ENCODE data around the gene MTCL3.

The MTCL3 gene

DNA sequence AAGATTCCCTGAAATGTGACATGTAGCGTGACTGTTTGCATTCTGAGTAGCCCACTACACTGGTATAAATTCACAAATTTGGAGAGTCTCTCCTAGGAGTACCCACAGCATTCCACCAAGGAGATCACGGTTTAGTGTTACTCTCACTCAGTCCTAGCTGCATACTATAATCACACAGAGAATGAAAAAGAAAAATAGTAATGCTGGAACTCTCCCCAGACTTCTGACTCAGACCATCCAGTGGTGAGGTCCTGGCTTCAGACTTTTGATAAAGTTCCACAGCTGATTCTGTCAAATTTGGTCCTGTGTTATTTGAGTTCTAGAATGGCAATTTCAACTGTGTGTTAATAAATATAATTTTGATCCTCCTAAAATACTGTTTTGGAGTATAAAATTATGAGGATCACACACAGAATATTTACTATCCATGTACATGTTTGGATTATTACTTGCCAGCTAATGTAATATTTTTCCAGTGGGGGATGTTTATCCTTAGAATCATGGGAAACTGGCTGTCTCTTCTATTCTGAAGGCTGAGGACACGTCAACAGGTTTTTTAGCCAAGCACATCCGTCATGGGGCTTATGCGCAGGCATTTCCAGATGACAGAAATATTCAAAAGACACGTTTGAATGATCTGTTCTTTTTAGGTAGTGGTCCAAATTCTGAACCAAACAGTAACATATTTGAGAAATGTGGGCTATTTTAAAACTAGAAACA, 54.8 kb downstream of the MTCL3 start:
- H3K27ac ChIP-seq = peak overlapping the region; percentile 60
- no peaks in the 10 kb centered on the region for H3K9me3 ChIP-seq
- no peak overlapping the region for H3K4me3 ChIP-seq
- 44% methylated on average over 6 of the region's 6 CpGs for WGBS
- TF ChIP-seq, protein P1, sequence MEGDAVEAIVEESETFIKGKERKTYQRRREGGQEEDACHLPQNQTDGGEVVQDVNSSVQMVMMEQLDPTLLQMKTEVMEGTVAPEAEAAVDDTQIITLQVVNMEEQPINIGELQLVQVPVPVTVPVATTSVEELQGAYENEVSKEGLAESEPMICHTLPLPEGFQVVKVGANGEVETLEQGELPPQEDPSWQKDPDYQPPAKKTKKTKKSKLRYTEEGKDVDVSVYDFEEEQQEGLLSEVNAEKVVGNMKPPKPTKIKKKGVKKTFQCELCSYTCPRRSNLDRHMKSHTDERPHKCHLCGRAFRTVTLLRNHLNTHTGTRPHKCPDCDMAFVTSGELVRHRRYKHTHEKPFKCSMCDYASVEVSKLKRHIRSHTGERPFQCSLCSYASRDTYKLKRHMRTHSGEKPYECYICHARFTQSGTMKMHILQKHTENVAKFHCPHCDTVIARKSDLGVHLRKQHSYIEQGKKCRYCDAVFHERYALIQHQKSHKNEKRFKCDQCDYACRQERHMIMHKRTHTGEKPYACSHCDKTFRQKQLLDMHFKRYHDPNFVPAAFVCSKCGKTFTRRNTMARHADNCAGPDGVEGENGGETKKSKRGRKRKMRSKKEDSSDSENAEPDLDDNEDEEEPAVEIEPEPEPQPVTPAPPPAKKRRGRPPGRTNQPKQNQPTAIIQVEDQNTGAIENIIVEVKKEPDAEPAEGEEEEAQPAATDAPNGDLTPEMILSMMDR (IDR thresholded peaks at IDR 0.05) = no peak
- no peak for TF ChIP-seq POLR2A (IDR thresholded peaks at IDR 0.05)
- no peaks in the 10 kb centered on the region for H3K27me3 ChIP-seq
- DNase-seq (ENCODE audit: low spot score in 2 of 2) = no peak
- H3K4me1 ChIP-seq = peaks cover 3% of the 10 kb centered on the region
- no peaks in the 10 kb centered on the region for H3K36me3 ChIP-seq

DNA sequence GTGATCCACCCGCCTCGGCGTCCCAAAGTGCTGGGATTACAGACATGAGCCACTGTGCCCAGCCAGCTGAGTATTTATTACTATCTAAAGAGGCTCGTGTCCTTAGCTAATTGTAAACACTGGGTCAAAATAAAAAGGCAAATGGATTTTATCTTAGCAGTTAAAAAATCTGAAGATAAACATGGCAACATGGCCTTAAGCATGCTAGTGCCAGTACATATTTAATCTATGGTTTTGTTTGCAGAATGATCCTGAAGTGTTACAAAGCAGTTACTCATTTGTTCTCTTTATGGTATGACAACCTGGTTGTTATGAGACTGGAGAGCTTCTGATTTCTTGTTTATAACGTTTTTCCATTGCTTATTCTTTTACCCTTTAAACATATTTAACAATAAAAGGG, 56.1 kb downstream of the MTCL3 start:
- H3K4me1 ChIP-seq = peaks cover 9% of the 10 kb centered on the region
- WGBS = 74% methylated on average over 5 of the region's 5 CpGs
- no peak for TF ChIP-seq POLR2AphosphoS5 (IDR thresholded peaks at IDR 0.05)
- TF ChIP-seq EP300 (IDR thresholded peaks at IDR 0.05) = no peak
- TF ChIP-seq, protein P1 (IDR thresholded peaks at IDR 0.05) = no peak
- no peak for TF ChIP-seq POLR2A (IDR thresholded peaks at IDR 0.05)
- no peak for DNase-seq (ENCODE audit: low spot score in 2 of 2)
- no peak overlapping the region for H3K4me3 ChIP-seq
- H3K36me3 ChIP-seq = no peaks in the 10 kb centered on the region
- H3K9me3 ChIP-seq = no peaks in the 10 kb centered on the region
- H3K27me3 ChIP-seq = no peaks in the 10 kb centered on the region
- H3K27ac ChIP-seq = peak overlapping the region; percentile 60

DNA sequence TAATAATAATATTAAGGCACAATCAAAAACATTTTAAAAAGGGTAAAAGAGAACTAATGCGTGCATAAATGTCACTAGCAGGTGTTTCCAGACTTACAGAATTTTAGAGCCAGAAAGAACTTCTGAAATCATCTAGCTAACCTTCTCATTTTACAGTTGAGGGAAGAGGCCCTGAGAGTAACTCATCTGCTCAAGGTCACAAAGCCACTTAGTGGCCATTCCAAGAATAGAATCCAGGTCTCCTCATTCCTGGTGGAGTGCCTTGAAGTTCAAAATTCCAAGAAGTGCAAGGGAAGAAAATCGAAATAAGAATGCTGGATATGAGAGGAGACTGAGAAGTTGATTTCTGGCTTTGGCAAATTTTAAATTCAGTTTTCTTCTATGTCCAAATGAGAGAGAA, 56.8 kb downstream of the MTCL3 start:
- no peak for TF ChIP-seq EP300 (IDR thresholded peaks at IDR 0.05)
- no peak for TF ChIP-seq POLR2A (IDR thresholded peaks at IDR 0.05)
- TF ChIP-seq POLR2AphosphoS5 (IDR thresholded peaks at IDR 0.05) = no peak
- TF ChIP-seq, protein P1 (IDR thresholded peaks at IDR 0.05) = no peak
- Histone ChIP-seq H3K27me3 (no peaks in the 10 kb centered on the region), H3K36me3 (no peaks in the 10 kb centered on the region), H3K27ac (no peak overlapping the region), H3K9me3 (no peaks in the 10 kb centered on the region), H3K4me3 (no peak overlapping the region), H3K4me1 (peaks cover 16% of the 10 kb centered on the region)
- 83% methylated on average over 2 of the region's 2 CpGs for WGBS
- no peak for DNase-seq (ENCODE audit: low spot score in 2 of 2)

DNA sequence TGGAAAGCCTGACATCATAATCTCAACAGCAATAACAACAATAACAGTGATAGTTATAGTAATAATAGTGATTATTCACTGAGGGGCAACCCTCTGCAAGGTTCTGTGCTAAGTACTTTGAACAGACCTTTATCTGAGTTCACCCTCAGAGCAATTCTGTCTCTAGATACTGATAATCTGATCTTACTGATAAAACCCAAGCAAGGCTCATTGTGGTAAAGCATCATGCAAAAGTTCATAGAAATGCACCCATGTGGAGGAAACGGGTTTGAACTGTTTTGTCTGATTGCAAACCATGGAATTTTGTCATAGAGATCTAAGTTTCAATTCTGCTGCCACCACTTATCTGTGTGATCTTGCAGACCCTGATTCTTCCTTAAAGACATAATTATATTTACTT, 58.7 kb downstream of the MTCL3 start:
- H3K27ac ChIP-seq = no peak overlapping the region
- DNase-seq (ENCODE audit: low spot score in 2 of 2) = no peak
- no peaks in the 10 kb centered on the region for H3K27me3 ChIP-seq
- H3K4me3 ChIP-seq = no peak overlapping the region
- TF ChIP-seq POLR2A (IDR thresholded peaks at IDR 0.05) = no peak
- TF ChIP-seq, protein P1 (IDR thresholded peaks at IDR 0.05) = no peak
- no peak for TF ChIP-seq POLR2AphosphoS5 (IDR thresholded peaks at IDR 0.05)
- TF ChIP-seq EP300 (IDR thresholded peaks at IDR 0.05) = no peak
- peaks cover 29% of the 10 kb centered on the region for H3K4me1 ChIP-seq
- 71% methylated on average over 1 of the region's 1 CpG for WGBS
- H3K9me3 ChIP-seq = no peaks in the 10 kb centered on the region
- H3K36me3 ChIP-seq = no peaks in the 10 kb centered on the region

DNA sequence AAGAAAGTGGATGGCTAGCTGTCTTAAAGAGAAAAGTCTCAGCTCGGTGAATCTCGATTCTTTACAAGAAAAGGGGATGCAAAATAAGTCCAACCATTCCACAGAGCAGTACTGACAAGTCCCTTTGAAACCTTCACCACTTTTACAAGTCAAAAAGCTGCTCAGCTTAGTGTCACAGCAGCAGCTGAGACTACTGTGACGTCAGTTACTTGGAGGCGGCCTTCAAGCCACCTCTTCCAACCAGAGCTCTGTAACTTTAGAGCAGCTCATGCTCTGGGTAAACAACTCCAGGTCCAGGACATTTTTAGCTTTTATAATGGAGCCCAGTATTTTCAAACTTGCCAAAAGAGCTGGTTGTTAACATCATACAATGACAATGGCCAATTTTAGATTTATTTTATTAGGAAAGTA, 59.9 kb downstream of the MTCL3 start, which contains the start of gene KIAA0408:
Gene KIAA0408, minus strand, starts transcription at position 159 of the 411 bp plus-strand sequence. CDS start 5,408 bp downstream, outside the sequence.
- H3K27ac ChIP-seq = peak within 1 kb of the TSS; percentile 84
- TF ChIP-seq POLR2A (IDR thresholded peaks at IDR 0.05) (no peak), POLR2AphosphoS5 (IDR thresholded peaks at IDR 0.05) (no peak), EP300 (IDR thresholded peaks at IDR 0.05) (no peak)
- TF ChIP-seq, protein P1 (IDR thresholded peaks at IDR 0.05) = no peak
- peaks cover 29% of the 10 kb centered on the region for H3K4me1 ChIP-seq
- peak within 1 kb of the TSS; percentile 26 for H3K4me3 ChIP-seq
- H3K9me3 ChIP-seq = no peaks in the 10 kb centered on the region
- peak in 1 of 2 donors; percentile 63 for DNase-seq (ENCODE audit: low spot score in 2 of 2)
- WGBS = 39% methylated on average over 4 of the region's 4 CpGs
- H3K36me3 ChIP-seq = no peaks in the 10 kb centered on the region
- no peaks in the 10 kb centered on the region for H3K27me3 ChIP-seq

All from suprapubic skin (tissue), 4 donors.